ENCODE results near the gene BZW1. TPM values are rescaled to one million over a fixed set of nuclear protein-coding genes. Genes with fewer than 3 reads are reported as not detected.

The BZW1 gene
- total RNA-seq, 1 donor from 2014 or later: 437 TPM

DNA sequence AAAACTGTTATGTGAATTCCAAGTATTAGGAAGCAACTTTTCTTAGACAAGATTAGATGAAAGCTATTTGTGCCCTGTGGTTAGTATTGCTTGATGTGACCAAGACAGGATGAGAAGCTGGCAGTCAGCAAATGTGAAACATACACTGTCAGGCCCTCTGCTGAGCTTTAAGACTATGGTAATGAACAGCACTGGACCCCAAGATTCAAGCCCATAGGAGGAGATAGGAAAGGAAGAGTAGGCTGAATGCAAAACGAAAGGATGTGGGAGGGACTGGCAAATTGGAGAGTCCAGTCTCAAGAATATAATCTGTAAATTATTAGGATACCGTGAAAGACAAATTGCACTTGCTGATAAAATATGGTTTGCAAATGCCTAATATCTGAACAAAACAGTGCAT is 16.4 kb downstream of the BZW1 start:
- no peak for FAIRE-seq

DNA sequence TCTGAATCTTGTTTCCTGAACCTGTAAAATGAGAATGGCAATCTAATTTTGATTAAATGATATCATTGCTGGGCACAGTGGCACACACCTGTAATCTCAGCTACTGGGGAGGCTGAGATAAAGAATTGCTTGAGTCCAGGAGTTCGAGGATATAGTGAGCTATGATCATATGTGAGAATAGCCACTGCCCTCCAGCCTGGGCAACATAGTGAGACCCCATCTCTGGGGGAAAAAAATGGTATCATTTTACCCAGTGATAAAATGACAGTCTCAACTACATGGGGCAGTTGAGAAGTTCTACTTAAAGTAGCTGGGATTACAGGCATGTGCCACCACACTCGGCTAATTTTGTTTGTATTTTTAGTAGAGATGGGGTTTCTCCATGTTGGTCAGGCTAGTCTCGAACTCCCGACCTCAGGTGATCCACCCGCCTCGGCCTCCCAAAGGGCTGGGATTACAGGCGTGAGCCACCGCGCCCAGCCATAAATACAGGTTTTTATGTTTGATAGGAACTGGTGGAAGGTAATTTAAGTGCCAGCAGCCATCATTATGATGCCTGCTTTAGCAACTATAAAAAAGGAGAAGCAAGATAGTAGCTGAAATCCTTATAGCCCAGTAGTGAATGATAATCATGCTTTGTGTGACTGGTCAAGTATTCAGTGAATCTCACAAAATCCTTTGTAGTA is 17.0 kb downstream of the BZW1 start:
- no peak for DNase-seq (ENCODE audit: low spot score in 2 of 2)
- no peak for FAIRE-seq

More for the DNA sequence above, 16.4 kb downstream of the BZW1 start:
- no peak for DNase-seq (ENCODE audit: low spot score in 2 of 2)

GRCh38 chr2:200829258-200829655 is 17.5 kb downstream of the BZW1 start:
- FAIRE-seq: no peak
- DNase-seq (ENCODE audit: low spot score in 2 of 2): no peak

DNA sequence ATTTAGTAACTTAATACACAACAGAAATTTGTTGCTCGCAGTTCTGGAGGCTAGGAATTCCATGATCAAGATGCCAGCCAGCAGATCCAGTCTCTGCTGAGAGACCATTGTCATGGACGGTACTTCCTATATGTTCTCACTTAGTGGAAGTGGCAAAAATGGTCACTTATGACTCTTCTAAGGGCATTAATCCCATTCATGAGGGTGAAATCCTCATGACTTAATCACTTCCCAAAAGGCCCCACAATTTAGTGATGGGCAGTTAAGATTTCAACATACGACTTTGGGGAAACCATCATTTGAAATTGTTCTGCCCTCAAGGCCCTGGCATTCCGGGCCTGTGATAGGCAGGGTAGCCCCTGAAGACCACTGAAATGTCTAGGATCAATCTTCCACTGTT is 23.0 kb downstream of the BZW1 start:
- DNase-seq (ENCODE audit: low spot score in 2 of 2) (no peak), FAIRE-seq (no peak)

DNA sequence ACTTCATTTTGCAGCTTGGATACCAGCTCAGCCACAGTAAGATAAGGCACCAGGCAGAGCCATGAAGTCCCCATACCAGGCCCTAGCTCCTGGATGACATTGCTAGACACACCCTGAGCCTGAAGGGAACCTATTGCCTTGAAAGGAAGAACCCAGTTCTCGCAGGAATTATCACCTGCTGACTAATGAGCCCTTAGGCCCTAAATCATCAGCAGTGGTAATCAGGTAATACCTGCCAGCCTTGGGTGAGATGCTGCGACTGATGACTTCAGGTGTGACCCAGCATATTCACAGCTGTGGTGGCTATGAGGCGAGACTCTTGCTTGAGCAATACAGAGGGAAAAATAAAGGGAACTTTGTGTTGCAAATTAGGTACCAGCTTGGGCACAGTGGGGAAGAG is 27.8 kb downstream of the BZW1 start:
- no peak for FAIRE-seq

DNA sequence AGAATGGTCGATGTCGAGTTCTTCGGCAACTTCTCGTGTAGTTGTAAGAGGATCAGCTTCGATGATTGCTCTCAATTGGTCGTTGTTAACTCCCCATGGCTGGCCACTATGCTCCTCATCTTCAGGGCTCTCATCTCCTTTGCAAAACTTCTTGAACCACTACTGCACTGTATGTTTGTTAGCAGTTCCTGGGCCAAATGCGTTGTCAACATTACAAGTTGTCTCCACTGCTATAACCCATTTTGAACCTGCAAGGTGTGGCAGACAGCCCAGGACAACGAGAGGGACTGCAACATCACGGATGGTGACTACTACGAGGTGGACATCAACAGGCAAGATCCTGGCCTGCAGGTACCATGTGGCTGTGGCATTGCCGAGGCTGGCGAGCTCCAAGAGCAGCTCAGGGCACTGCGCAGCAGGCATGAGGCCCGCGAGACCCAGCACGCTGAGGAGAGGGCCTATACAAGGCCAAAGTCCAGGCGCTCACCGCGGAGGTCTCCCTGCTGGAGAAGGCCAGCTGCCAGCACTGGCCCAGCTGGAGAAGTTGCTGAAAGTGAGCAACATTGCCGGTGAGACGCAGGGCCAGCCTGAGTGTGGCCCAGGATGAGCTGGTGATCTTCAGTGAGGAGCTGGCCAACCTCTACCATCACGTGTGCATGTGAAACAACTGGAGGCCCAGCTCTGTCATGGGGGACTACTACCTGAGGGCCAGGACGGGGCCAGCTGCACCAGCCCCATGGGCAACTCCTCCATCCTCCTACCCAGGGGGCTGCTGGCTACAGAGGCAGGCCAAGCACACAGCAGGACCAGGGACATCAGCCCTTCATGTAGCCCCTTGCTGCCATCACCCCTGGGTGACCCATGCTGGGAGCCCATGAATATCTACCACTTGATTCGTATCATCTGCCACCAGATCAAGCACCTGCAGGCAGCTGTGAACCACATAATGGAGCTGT is 32.6 kb downstream of the BZW1 start:
- no peak for FAIRE-seq
- no peak for DNase-seq (ENCODE audit: low spot score in 2 of 2)

More for the DNA sequence above, 27.8 kb downstream of the BZW1 start:
- no peak for DNase-seq (ENCODE audit: low spot score in 2 of 2)

DNA sequence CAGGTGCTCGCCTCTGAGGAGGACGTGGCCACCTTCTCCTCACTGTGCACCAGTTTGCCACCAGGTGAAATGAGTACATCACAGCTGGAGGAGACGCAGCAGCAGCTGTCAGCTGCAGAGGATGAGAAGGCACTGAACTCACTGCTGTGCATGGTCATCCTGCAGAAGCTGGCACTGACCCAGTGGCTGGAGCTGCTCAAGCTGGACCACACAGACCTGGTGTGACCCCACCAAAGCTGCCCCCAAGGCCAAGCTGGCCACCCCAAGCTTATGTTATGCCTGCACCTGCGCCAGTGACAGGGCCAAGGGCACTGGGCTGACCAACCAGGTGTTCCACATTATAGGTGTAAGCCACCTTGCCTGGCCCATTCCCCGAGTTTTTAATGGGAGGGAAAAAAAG is 33.5 kb downstream of the BZW1 start:
- DNase-seq (ENCODE audit: low spot score in 2 of 2) (no peak), FAIRE-seq (no peak)

DNA sequence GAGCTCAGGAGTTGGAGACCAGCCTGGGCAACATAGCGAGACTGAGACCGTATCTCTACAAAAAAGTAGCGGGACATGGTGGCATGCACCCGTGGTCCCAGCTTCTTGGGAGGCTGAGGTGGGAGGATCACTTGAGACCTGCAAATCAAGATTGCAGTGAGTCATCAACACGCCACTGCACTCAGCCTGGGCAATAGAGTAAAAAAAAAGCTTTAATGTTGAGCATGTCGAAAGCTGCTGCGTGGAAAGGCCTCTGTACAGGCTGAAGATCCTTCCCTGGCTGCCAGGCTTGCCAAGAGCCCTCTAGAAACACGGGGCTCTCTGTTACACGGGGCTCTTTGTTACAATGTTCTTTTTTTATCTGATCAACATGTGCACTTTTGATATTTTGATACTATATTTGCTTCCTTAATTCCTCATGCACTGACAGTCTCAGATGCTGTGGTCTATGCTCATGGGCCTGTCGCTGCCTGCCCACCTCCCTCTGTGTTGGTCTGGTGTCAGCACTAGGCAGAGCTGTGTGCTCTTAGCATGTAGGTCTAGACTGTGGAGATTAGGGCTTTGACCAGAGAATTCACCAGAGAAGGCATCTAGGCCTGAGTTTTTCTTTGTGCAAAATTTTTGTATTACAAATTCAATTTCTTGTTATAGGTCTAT is 34.1 kb downstream of the BZW1 start:
- no peak for FAIRE-seq
- no peak for DNase-seq (ENCODE audit: low spot score in 2 of 2)

DNA sequence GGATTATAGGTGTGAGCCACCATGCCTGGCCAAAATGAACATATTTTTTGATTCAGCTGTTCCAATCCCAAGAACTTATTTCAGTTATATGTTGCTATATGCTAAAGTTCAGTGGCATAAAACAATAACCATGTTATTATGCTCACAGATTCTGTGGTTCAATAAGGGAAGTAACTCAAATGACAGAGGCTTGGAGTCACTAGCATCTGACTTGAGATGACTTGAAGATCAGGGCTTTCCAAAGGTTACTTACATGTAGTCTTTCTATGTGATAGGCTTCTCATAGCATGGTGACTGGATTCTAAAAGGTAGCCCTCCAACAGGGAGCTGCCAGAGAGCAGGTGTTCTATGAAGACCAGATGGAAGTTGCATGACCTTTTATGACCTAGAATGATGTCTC is 35.6 kb downstream of the BZW1 start:
- DNase-seq (ENCODE audit: low spot score in 2 of 2) (no peak), FAIRE-seq (no peak)

DNA sequence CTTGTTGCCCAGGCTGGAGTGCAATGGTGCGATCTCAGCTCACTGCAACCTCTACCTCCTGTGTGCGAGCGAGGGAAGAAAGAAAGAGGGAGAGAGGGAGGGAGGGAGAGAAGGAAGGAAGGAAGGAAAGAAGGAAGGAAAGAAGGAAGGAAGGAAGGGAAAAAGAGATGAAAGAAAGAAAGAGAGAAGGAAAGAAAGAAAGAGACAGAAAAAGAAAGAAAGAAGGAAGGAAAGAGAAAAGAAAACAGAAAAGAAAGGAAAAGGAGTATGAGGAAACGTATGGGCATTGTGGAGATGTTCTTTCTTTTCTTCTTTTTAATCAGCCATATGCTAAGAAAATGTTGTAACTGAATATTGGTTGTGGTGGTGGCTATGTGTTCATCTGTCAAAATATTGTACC is 36.2 kb downstream of the BZW1 start:
- DNase-seq (ENCODE audit: low spot score in 2 of 2): no peak
- FAIRE-seq: no peak

DNA sequence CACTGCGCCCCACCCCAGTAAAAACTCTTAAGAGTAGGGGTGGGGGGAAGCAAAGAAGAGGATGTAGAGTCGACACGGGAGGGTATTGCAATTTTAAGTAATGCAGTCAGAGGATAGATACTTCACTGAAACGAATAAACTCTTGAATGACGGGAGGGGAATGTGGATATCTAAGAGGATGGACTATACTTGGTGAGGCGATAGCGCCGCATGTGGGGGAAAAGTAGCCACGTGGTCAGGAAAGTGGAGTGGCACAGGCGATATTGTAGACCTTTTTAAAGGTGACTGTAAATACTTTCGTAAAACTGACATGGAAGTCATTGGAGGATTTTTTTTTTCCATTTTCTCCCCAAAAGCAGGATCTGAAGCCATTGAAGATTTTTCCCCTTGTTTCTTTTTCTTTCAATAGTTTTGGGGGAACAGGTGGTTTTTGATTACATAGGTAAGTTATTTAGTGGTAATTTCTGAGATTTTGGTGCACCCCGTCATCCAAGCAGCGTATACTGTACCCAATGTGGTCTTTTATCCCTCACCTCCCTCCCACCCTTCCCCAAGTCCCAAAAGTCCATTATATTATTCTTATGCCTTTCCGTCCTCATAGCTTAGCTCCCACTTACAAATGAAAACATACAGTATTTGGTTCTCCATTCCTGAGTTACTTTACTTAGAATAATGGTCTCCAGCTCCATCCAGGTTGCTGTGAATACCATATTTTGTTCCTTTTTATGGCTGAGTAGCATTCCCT is 39.0 kb downstream of the BZW1 start:
- FAIRE-seq (no peak), DNase-seq (ENCODE audit: low spot score in 2 of 2) (no peak)

- no peak for FAIRE-seq
- no peak for DNase-seq (ENCODE audit: low spot score in 2 of 2)
Observed at GRCh38 chr2:200851398-200852248, 39.9 kb downstream of the BZW1 start.

DNA sequence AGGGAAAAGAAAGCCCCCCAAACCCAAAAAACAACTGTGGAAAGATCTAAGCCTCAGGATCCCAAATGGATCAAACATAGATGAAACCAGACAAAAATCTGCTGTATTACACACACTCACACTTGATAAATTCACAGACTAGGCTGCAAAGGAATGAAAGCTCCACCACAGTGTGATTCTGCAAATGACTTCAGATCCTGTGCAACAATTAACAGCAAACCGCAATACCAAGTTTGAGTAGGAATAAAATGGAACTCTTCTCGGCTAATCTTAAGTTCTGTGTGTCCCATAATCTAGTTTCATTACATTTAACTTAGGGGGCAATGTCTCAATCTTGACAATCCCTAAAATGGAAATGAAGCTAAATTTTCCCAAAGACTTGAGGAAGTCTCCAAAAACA is 40.9 kb downstream of the BZW1 start:
- DNase-seq (ENCODE audit: low spot score in 2 of 2) (no peak), FAIRE-seq (no peak)

DNA sequence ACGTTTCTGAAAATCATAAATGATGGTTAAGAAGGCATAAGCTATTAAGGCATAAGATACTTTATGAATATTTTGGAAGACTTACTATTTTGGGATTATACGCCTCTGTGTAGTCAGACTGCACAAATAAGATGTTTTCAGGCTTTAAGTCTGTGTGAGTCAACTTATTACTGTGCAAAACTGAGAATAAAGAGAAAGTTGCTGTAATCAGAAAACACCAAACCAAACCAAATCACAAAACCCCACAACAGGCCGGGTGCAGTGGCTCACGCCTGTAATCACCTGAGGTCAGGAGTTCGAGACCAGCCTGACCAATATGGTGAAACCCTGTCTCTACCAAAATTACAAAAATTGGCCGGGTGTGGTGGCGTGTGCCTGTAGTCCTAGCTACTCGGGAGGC is 45.1 kb downstream of the BZW1 start:
- FAIRE-seq (no peak), DNase-seq (ENCODE audit: low spot score in 2 of 2) (no peak)

DNA sequence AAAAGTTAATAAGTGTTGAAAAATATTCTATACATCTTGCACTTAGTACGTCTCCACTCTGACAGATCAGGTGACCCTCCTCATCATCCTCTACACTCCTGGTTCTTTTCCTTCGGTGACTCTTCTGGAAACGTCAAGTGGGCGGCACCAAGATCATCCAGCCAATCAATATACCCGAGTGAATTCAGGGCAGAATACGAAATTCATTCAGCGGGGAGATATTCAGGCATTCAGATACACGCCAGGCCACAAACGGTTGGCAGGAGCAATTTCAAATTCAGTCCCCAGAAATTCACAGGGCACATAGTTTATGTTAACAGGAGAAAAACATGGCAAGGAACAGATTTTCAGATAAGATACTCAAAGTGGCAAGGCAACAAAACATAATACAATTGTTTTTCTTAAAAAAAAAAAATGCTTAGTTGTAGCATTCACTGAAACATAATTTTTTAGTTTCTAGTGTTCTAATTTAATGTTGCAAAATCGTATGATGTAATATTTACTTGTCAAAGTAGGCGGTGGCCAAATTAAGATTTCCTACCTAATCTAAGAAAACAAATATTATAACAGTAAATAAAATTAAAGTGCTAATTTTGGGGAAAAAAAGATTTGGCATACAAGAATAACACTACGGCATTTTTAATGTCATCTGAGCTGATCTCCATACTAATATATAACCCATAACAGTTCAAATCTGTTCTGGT is 48.5 kb downstream of the BZW1 start:
- DNase-seq (ENCODE audit: low spot score in 2 of 2): peak in 1 of 2 donors; percentile 45
- no peak for FAIRE-seq

GRCh38 chr2:200861617-200862155 is 50.0 kb downstream of the BZW1 start:
- no peak for DNase-seq (ENCODE audit: low spot score in 2 of 2)
- no peak for FAIRE-seq

DNA sequence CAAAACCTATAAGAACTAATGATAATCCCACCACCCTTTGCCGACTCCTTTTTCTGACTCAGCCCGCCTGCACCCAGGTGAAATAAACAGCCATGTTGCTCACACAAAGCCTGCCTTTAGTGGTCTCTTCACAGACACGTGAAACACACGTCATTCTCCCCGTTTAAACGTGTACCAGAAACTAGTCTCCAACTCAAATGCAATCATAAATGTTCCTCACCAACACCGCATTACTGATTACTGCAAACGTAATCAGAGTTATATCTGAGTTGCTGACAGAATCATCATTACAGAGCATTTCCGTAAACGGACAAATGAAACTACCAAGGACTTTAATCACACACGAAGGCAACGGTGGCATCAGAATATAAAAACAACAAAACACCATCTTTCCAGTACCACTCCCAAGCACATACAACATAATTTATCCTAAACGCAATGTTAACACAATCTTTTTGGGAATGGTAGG is 50.9 kb downstream of the BZW1 start:
- DNase-seq (ENCODE audit: low spot score in 2 of 2): no peak
- no peak for FAIRE-seq

GRCh38 chr2:200863782-200864175 is 52.1 kb downstream of the BZW1 start:
- FAIRE-seq (no peak), DNase-seq (ENCODE audit: low spot score in 2 of 2) (no peak)
